HUES48 (cell line): Measurements from ENCODE around the gene MAP3K21.

ENCODE experiments used
- H3K27ac ChIP-seq: one replicate; pipeline ENCODE4 v1.7.0; 2013; ENCODE audit warnings: low read depth, low read length, inconsistent platforms
- H3K27me3 ChIP-seq: 2 replicates; pipeline ENCODE4 v1.6.1; 2013; ENCODE audit warnings: mild to moderate bottlenecking, low read length; ENCODE audit not compliant: control insufficient read depth, insufficient read depth
- H3K36me3 ChIP-seq: 2 replicates; pipeline ENCODE4 v1.6.1; 2013; ENCODE audit warnings: low read length; ENCODE audit not compliant: control insufficient read depth, insufficient read depth
- H3K4me1 ChIP-seq: 2 replicates; pipeline ENCODE4 v1.6.1; 2013; ENCODE audit warnings: mild to moderate bottlenecking, low read length; ENCODE audit not compliant: control insufficient read depth, insufficient read depth
- H3K4me3 ChIP-seq: 2 replicates; pipeline ENCODE4 v1.5.1; 2013; ENCODE audit warnings: mild to moderate bottlenecking, low read depth, low read length
- H3K9ac ChIP-seq: 2 replicates; pipeline ENCODE4 v1.6.1; 2013; ENCODE audit warnings: mild to moderate bottlenecking, low read depth, low read length, moderate library complexity
- H3K9me3 ChIP-seq: 2 replicates; pipeline ENCODE4 v1.6.1; 2013; ENCODE audit warnings: low read length; ENCODE audit not compliant: control insufficient read depth, insufficient read depth

MAP3K21 gene

DNA sequence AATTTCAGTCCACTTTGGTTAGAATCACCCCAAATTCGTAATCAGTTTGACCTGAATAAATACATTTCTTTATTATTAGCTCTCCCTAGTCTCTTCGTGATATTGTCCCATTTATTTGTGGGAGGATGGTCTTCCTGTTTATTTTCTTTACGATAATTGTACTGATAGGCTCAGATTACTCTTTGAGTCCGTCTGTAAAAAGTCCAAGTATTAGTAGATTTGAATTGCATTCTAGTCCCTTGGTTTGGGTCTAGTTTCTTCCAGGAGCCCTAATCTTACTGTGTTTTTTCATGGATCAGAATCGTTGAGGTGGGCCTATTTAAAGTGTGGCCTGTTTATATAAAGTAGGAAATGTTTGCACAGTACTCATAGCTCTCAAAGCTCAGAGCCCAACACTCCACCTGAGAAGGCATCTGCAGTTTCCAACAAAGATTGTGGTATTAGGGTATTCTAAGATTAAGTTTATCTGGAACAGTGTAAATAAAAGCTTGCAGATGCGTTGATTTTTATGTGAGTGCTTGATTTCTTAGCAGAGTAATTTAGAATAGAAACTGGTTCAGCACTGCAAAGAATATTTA lies 33.1 kb downstream of the MAP3K21 start:
- Histone ChIP-seq H3K27me3 (no peaks in the 10 kb centered on the region), H3K4me1 (peaks cover 12% of the 10 kb centered on the region; the same call in 1 of the 2 replicates), H3K9me3 (no peaks in the 10 kb centered on the region), H3K4me3 (no peak overlapping the region), H3K27ac (no peak overlapping the region), H3K9ac (no peak overlapping the region), H3K36me3 (peaks cover 15% of the 10 kb centered on the region)

DNA sequence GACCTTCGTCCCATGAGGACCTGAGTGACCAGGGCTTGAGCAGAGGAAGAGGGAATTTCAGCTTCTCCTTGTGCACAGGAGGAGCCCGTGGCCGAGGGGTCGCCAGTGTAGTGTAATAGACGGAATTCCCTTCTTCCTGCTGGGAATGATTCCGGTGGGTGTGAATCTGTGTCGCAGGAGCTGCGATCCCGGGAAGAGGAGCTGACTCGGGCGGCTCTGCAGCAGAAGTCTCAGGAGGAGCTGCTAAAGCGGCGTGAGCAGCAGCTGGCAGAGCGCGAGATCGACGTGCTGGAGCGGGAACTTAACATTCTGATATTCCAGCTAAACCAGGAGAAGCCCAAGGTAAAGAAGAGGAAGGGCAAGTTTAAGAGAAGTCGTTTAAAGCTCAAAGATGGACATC lies 34.4 kb downstream of the MAP3K21 start:
- peaks cover 24% of the 10 kb centered on the region for H3K4me1 ChIP-seq
- no peak overlapping the region for H3K27ac ChIP-seq
- no peaks in the 10 kb centered on the region for H3K27me3 ChIP-seq
- no peak overlapping the region for H3K9ac ChIP-seq
- no peak overlapping the region for H3K4me3 ChIP-seq
- H3K9me3 ChIP-seq: no peaks in the 10 kb centered on the region
- H3K36me3 ChIP-seq: peaks cover 4% of the 10 kb centered on the region; the same call in 1 of the 2 replicates

DNA sequence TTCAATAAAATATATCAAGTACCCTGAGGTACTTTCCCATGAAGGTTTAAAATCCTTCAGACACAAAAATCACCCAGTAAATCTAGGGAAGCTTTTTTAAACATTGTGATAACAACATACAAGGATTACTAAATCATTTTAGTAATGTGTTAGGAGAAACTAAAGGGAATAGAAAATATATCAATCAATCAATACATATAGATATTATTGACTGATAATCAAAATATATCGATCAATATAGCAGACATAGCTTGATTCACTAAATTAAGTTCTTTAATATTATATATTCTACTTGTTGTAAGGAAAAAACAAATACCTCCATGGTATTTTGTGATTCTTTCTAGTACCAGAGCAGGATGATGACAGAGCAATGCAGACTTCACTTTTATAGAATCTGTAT lies 35.2 kb downstream of the MAP3K21 start:
- Histone ChIP-seq H3K27me3 (no peaks in the 10 kb centered on the region), H3K9me3 (no peaks in the 10 kb centered on the region), H3K4me1 (peaks cover 32% of the 10 kb centered on the region), H3K9ac (no peak overlapping the region), H3K27ac (no peak overlapping the region), H3K4me3 (no peak overlapping the region), H3K36me3 (peaks cover 4% of the 10 kb centered on the region; the same call in 1 of the 2 replicates)

DNA sequence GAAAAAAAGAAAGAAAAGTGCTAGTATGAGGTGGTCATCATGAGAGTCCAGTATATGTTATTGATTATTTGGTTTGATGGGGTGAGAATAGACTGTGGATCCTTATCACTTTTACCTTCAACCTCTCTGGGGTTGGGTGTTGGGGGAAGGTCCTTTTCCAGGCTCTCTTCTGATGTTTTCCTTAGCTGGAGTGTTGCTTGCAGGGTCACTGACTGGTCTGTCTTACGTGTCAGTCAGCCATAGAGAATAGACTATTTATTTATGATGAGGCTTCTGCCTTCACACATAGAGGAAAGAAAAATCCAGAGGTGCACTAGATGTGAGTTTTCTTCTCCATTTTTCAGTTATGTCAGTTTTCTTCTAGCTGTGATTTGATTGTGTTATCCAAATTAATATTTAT lies 36.5 kb downstream of the MAP3K21 start:
- no peaks in the 10 kb centered on the region for H3K9me3 ChIP-seq
- H3K4me1 ChIP-seq: peaks cover 44% of the 10 kb centered on the region
- no peak overlapping the region for H3K9ac ChIP-seq
- no peak overlapping the region for H3K4me3 ChIP-seq
- H3K36me3 ChIP-seq: peaks cover 4% of the 10 kb centered on the region; the same call in 1 of the 2 replicates
- no peak overlapping the region for H3K27ac ChIP-seq
- no peaks in the 10 kb centered on the region for H3K27me3 ChIP-seq

DNA sequence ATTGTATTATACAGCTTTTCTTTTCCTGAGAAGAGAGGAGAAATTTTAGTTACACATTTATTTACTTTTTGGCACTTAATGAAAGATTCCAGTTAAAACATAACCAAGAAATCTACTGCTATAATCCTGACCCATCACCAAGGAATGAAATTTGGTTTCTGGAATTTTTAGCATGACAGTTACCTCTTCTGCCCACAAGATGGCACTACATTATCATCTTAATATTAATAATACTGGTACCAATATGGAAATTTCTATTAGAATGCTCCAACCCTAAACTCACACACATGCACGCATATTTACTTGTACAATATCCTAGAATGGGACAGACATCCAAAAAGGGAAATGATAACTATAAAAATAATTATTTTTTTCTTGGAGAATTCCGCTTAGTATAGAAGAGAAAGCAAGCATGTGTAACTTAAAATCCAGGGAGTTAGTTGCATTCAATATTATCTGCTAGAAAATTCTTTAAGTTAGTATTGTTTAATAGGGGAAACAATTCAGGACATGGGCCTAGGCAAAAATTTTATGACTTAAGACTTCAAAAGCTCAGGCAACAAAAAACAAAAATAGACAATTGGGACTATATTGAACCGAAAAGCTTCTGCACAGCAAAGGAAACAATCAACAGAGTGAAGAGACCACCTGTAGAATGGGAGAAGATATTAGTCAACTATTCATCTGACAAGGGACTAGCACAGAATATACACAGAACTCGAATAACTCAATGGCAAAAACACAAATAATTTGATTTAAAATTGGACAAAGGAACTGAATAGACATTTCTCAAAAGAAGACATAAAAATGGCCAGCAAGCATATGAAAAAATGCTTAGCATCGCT lies 37.4 kb downstream of the MAP3K21 start:
- H3K36me3 ChIP-seq: 0 out of 2 replicates have a peak, but pooled peaks cover 4% of the 10 kb centered on the region
- H3K27ac ChIP-seq: no peak overlapping the region
- no peaks in the 10 kb centered on the region for H3K27me3 ChIP-seq

GRCh38 chr1:233366575-233366974 lies 39.1 kb downstream of the MAP3K21 start:
- H3K4me3 ChIP-seq: peak overlapping the region; percentile 37; the same call in 1 of the 2 replicates

More for the DNA sequence above, 37.4 kb downstream of the MAP3K21 start:
- Histone ChIP-seq H3K9me3 (no peaks in the 10 kb centered on the region), H3K9ac (no peak overlapping the region), H3K4me3 (no peak overlapping the region), H3K4me1 (peaks cover 44% of the 10 kb centered on the region)

GRCh38 chr1:233367057-233367803 lies 39.7 kb downstream of the MAP3K21 start:
- Histone ChIP-seq H3K27ac (peak overlapping the region; percentile 79), H3K9me3 (no peaks in the 10 kb centered on the region), H3K36me3 (peaks cover 4% of the 10 kb centered on the region; the same call in 1 of the 2 replicates), H3K4me1 (peaks cover 38% of the 10 kb centered on the region), H3K4me3 (peak overlapping the region; percentile 37; the same call in 1 of the 2 replicates), H3K9ac (peak overlapping the region; percentile 26; the same call in 1 of the 2 replicates), H3K27me3 (no peaks in the 10 kb centered on the region)

More at GRCh38 chr1:233366575-233366974, 39.1 kb downstream of the MAP3K21 start:
- peak overlapping the region; percentile 79 for H3K27ac ChIP-seq
- H3K36me3 ChIP-seq: 0 out of 2 replicates have a peak, but pooled peaks cover 4% of the 10 kb centered on the region
- no peak overlapping the region; the same call in 1 of the 2 replicates for H3K9ac ChIP-seq
- no peaks in the 10 kb centered on the region for H3K27me3 ChIP-seq
- H3K4me1 ChIP-seq: peaks cover 43% of the 10 kb centered on the region
- H3K9me3 ChIP-seq: no peaks in the 10 kb centered on the region

- peaks cover 38% of the 10 kb centered on the region for H3K4me1 ChIP-seq
- H3K9ac ChIP-seq: peak overlapping the region; percentile 26; the same call in 1 of the 2 replicates
- H3K9me3 ChIP-seq: no peaks in the 10 kb centered on the region
- H3K36me3 ChIP-seq: peaks cover 2% of the 10 kb centered on the region
- no peaks in the 10 kb centered on the region for H3K27me3 ChIP-seq
- H3K4me3 ChIP-seq: peak overlapping the region; percentile 10; the same call in 1 of the 2 replicates
- peak overlapping the region; percentile 79 for H3K27ac ChIP-seq
Measured at GRCh38 chr1:233368106-233368788, 40.7 kb downstream of the MAP3K21 start.

GRCh38 chr1:233368789-233369130 lies 41.2 kb downstream of the MAP3K21 start:
- Histone ChIP-seq H3K9me3 (no peaks in the 10 kb centered on the region), H3K4me1 (peaks cover 38% of the 10 kb centered on the region), H3K4me3 (no peak overlapping the region), H3K27ac (no peak overlapping the region), H3K27me3 (no peaks in the 10 kb centered on the region), H3K36me3 (peaks cover 7% of the 10 kb centered on the region), H3K9ac (no peak overlapping the region; the same call in 1 of the 2 replicates)
